LoVo (cell line): ENCODE data around the gene FIGN.

Experiments used
- DNase-seq: peaks from one replicate; pipeline ENCODE4 v3.0.0-alpha.2; 2016; ENCODE audit warnings: low spot score

FIGN gene

GRCh38 chr2:163611557-163611906, 124.3 kb downstream of the FIGN start:
- no peak for DNase-seq

GRCh38 chr2:163610817-163611556, 124.8 kb downstream of the FIGN start:
- peak; percentile 8 for DNase-seq

GRCh38 chr2:163607630-163608029, 128.2 kb downstream of the FIGN start:
- DNase-seq, result no peak

- no peak for DNase-seq
These were observed 128.9 kb downstream of the FIGN start for GRCh38 chr2:163606878-163607277.

- no peak for DNase-seq
These were observed 130.0 kb downstream of the FIGN start for GRCh38 chr2:163605779-163606178.

- DNase-seq, result no peak
These were observed 130.8 kb downstream of the FIGN start for GRCh38 chr2:163604941-163605555.

- no peak for DNase-seq
These were observed 133.6 kb downstream of the FIGN start for GRCh38 chr2:163602196-163602595.

- no peak for DNase-seq
These were observed 134.4 kb downstream of the FIGN start for GRCh38 chr2:163601377-163601776.

- no peak for DNase-seq
These were observed 135.0 kb downstream of the FIGN start for GRCh38 chr2:163600801-163601200.

GRCh38 chr2:163595028-163595427, 140.8 kb downstream of the FIGN start:
- DNase-seq, result no peak

- DNase-seq, result no peak
These were observed 141.3 kb downstream of the FIGN start for GRCh38 chr2:163594497-163594896.

- no peak for DNase-seq
These were observed 141.8 kb downstream of the FIGN start for GRCh38 chr2:163593982-163594381.

- DNase-seq, result no peak
These were observed 142.7 kb downstream of the FIGN start for GRCh38 chr2:163592954-163593622.

- no peak for DNase-seq
These were observed 144.3 kb downstream of the FIGN start for GRCh38 chr2:163591461-163591860.

GRCh38 chr2:163580757-163581156, 155.1 kb downstream of the FIGN start:
- no peak for DNase-seq

- no peak for DNase-seq
These were observed 161.5 kb downstream of the FIGN start for GRCh38 chr2:163574309-163574708.

- no peak for DNase-seq
These were observed 162.2 kb downstream of the FIGN start for GRCh38 chr2:163573652-163574051.

- no peak for DNase-seq
These were observed 163.0 kb downstream of the FIGN start for GRCh38 chr2:163572850-163573249.

- DNase-seq, result no peak
These were observed 164.2 kb downstream of the FIGN start for GRCh38 chr2:163571423-163572102.

GRCh38 chr2:163570391-163570790, 165.4 kb downstream of the FIGN start:
- DNase-seq, result no peak

- no peak for DNase-seq
These were observed 170.6 kb downstream of the FIGN start for GRCh38 chr2:163565192-163565591.

- no peak for DNase-seq
These were observed 171.6 kb downstream of the FIGN start for GRCh38 chr2:163564236-163564635.

GRCh38 chr2:163563336-163563735, 172.5 kb downstream of the FIGN start:
- DNase-seq, result no peak
